GM12878 (cell line): ENCODE measurements around the gene LSAMP.

ENCODE experiments used
- ELK1 ChIP-seq: IDR thresholded peaks from 2 replicates; pipeline ENCODE4 v1.6.1; 2012; ENCODE audit warnings: low read depth, low read length, improper control_type of control experiment
- POLR2A ChIP-seq: IDR thresholded peaks from 2 replicates; pipeline ENCODE4 v1.6.1; 2011; ENCODE audit warnings: low read depth, mild to moderate bottlenecking, low read length

- TF ChIP-seq ELK1 (no peak), POLR2A (no peak)
Observed at GRCh38 chr3:116002235-116002634, 443.1 kb downstream of the LSAMP start.
